OCI-LY3 (cell line): ENCODE measurements around the gene MACROD2.

ENCODE experiments used
- H2AFZ ChIP-seq: fragments of 200-600, 300-600 bp; shearing (Covaris generic); 2 replicates; pipeline ENCODE4 v1.6.0; 2014; ENCODE audit warnings: antibody characterized with exemption, low read depth, low read length
- H3K27ac ChIP-seq: fragments of 200-600, 300-600 bp; sonication (generic); 2 replicates; pipeline ENCODE4 v1.5.1; 2014; ENCODE audit warnings: mild to moderate bottlenecking, low read length, moderate library complexity, mixed read lengths
- H3K27me3 ChIP-seq: fragments of 200-600, 300-600 bp; sonication (generic); 2 replicates; pipeline ENCODE4 v1.6.1; 2014; ENCODE audit warnings: low read depth, low read length, mixed read lengths
- H3K36me3 ChIP-seq: fragments of 200-600, 300-600 bp; sonication (generic); replicated peaks from 2 replicates; pipeline ENCODE3; 2014; ENCODE audit warnings: low read depth, low read length, mixed read lengths
- H3K4me1 ChIP-seq: fragments of 300-600, 200-600 bp; sonication (generic); 2 replicates; pipeline ENCODE4 v1.6.1; 2014; ENCODE audit warnings: low read length, mixed read lengths
- H3K4me2 ChIP-seq: fragments of 200-600, 300-600 bp; sonication (generic); 2 replicates; pipeline ENCODE4 v1.6.1; 2014; ENCODE audit warnings: low read length, mixed read lengths
- H3K4me3 ChIP-seq: fragments of 300-600, 200-600 bp; sonication (generic); 2 replicates; pipeline ENCODE4 v1.5.1; 2014; ENCODE audit warnings: antibody characterized with exemption, mild to moderate bottlenecking, low read length, moderate library complexity
- H3K79me2 ChIP-seq: fragments of 300-600, 200-600 bp; shearing (Covaris generic); 2 replicates; pipeline ENCODE4 v1.6.1; 2014; ENCODE audit warnings: mild to moderate bottlenecking, low read length, mixed read lengths
- H3K9ac ChIP-seq: fragments of 300-600, 200-600 bp; shearing (Covaris generic); 2 replicates; pipeline ENCODE4 v1.6.0; 2014; ENCODE audit warnings: mild to moderate bottlenecking, low read length, moderate library complexity
- H3K9me3 ChIP-seq: fragments of 200-600, 300-600 bp; shearing (Covaris generic); 2 replicates; pipeline ENCODE4 v1.6.1; 2014; ENCODE audit warnings: low read length, mixed read lengths; ENCODE audit not compliant: insufficient read depth
- H4K20me1 ChIP-seq: fragments of 200-600, 300-600 bp; sonication (generic); 2 replicates; pipeline ENCODE4 v1.6.1; 2016; ENCODE audit warnings: low read length, mixed read lengths; ENCODE audit not compliant: insufficient read depth
- EZH2phosphoT487 ChIP-seq: fragments of 200-600 bp; shearing (Covaris generic); IDR thresholded peaks from 2 replicates; pipeline ENCODE4 v1.6.1; 2018; ENCODE audit warnings: antibody characterized with exemption, mixed run types, low read depth
- TF ChIP-seq, protein P1 (sequence below): fragments of 200-600, 300-600 bp; sonication (generic); IDR thresholded peaks from 2 replicates; pipeline ENCODE4 v1.5.1; 2014; ENCODE audit warnings: antibody characterized with exemption, low read length, low read depth

MACROD2 gene

GRCh38 chr20:15711177-15711576 is 1715.9 kb downstream of the MACROD2 start:
- Histone ChIP-seq H3K9me3 (no peaks in the 10 kb centered on the region), H3K36me3 (no peaks in the 10 kb centered on the region), H3K79me2 (no peaks in the 10 kb centered on the region), H3K4me1 (no peaks in the 10 kb centered on the region), H3K27ac (no peak overlapping the region), H2AFZ (no peak overlapping the region), H3K4me2 (no peak overlapping the region), H3K9ac (no peak overlapping the region), H3K27me3 (no peaks in the 10 kb centered on the region), H4K20me1 (no peaks in the 10 kb centered on the region), H3K4me3 (no peak overlapping the region)
- TF ChIP-seq EZH2phosphoT487: no peak
- TF ChIP-seq, protein P1, sequence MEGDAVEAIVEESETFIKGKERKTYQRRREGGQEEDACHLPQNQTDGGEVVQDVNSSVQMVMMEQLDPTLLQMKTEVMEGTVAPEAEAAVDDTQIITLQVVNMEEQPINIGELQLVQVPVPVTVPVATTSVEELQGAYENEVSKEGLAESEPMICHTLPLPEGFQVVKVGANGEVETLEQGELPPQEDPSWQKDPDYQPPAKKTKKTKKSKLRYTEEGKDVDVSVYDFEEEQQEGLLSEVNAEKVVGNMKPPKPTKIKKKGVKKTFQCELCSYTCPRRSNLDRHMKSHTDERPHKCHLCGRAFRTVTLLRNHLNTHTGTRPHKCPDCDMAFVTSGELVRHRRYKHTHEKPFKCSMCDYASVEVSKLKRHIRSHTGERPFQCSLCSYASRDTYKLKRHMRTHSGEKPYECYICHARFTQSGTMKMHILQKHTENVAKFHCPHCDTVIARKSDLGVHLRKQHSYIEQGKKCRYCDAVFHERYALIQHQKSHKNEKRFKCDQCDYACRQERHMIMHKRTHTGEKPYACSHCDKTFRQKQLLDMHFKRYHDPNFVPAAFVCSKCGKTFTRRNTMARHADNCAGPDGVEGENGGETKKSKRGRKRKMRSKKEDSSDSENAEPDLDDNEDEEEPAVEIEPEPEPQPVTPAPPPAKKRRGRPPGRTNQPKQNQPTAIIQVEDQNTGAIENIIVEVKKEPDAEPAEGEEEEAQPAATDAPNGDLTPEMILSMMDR: no peak

- H3K27me3 ChIP-seq: no peaks in the 10 kb centered on the region
- TF ChIP-seq, protein P1: no peak
- no peak for TF ChIP-seq EZH2phosphoT487
Measured at GRCh38 chr20:15716256-15716655, 1720.9 kb downstream of the MACROD2 start.

GRCh38 chr20:15726416-15726815 is 1731.1 kb downstream of the MACROD2 start:
- H3K4me1 ChIP-seq: no peaks in the 10 kb centered on the region
- no peaks in the 10 kb centered on the region for H3K79me2 ChIP-seq
- H3K4me3 ChIP-seq: no peak overlapping the region
- no peak overlapping the region for H3K27ac ChIP-seq
- no peaks in the 10 kb centered on the region for H3K27me3 ChIP-seq
- H4K20me1 ChIP-seq: no peaks in the 10 kb centered on the region
- no peaks in the 10 kb centered on the region for H3K36me3 ChIP-seq
- TF ChIP-seq, protein P1: no peak
- no peak for TF ChIP-seq EZH2phosphoT487
- no peaks in the 10 kb centered on the region for H3K9me3 ChIP-seq
- no peak overlapping the region for H3K9ac ChIP-seq
- no peak overlapping the region for H2AFZ ChIP-seq
- H3K4me2 ChIP-seq: no peak overlapping the region

More at GRCh38 chr20:15716256-15716655, 1720.9 kb downstream of the MACROD2 start:
- Histone ChIP-seq H4K20me1 (no peaks in the 10 kb centered on the region), H2AFZ (no peak overlapping the region), H3K9ac (no peak overlapping the region), H3K36me3 (no peaks in the 10 kb centered on the region), H3K4me1 (no peaks in the 10 kb centered on the region), H3K9me3 (no peaks in the 10 kb centered on the region), H3K4me2 (no peak overlapping the region), H3K79me2 (no peaks in the 10 kb centered on the region), H3K4me3 (no peak overlapping the region), H3K27ac (no peak overlapping the region)

DNA sequence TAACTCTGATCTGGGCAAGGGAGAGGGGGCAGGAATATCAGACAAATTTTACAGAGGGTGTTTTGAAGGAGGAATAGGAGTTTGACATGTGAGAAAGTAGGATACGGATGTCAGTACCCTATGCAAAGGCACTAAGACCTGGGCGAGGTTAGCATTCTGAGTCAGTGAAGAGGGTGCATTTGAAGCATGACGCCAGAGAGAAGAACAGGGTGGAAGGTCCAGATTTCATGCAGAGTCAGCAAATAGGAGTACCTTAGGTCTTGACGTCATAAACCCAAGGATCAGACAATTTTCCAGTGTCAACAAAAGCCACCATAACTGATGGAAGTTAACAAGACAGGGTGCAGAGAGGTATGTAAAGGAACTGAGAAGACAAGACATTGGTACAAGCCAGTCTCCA is 1738.7 kb downstream of the MACROD2 start:
- no peak overlapping the region for H2AFZ ChIP-seq
- no peaks in the 10 kb centered on the region for H3K27me3 ChIP-seq
- TF ChIP-seq, protein P1: no peak
- no peak for TF ChIP-seq EZH2phosphoT487
- H3K27ac ChIP-seq: no peak overlapping the region
- H3K79me2 ChIP-seq: no peaks in the 10 kb centered on the region
- no peak overlapping the region for H3K9ac ChIP-seq
- no peak overlapping the region for H3K4me2 ChIP-seq
- H3K4me1 ChIP-seq: no peaks in the 10 kb centered on the region
- H3K4me3 ChIP-seq: no peak overlapping the region
- no peaks in the 10 kb centered on the region for H4K20me1 ChIP-seq
- H3K36me3 ChIP-seq: no peaks in the 10 kb centered on the region
- H3K9me3 ChIP-seq: no peaks in the 10 kb centered on the region
